HAP-1 (cell line): ENCODE results near the gene SPDYE18.
"Not testable (repeated sequence)": the region's sequence is repeated elsewhere in the genome, so short reads cannot be mapped to it uniquely, and the experiment has no call there.

Experiments
- DNase-seq, 2 experiments: peaks; one replicate each; pipeline ENCODE4 v3.0.0-alpha.2; 2016 to 2020; ENCODE audit warnings: low spot score in 2 of 2
- H3K27me3 ChIP-seq: fragments of 250-450 bp; sonication (Bioruptor Pico); 2 replicates; pipeline ENCODE4 v1.5.1; 2020; ENCODE audit warnings: low read depth, mild to moderate bottlenecking, moderate library complexity
- H3K36me3 ChIP-seq: fragments of 250-450 bp; sonication (Bioruptor Pico); replicated peaks from 2 replicates; pipeline ENCODE4 v1.5.1; 2020; ENCODE audit warnings: mild to moderate bottlenecking
- H3K4me1 ChIP-seq: fragments of 250-450 bp; sonication (Bioruptor Pico); 2 replicates; pipeline ENCODE4 v1.5.1; 2020; ENCODE audit warnings: mild to moderate bottlenecking
- H3K4me3 ChIP-seq: fragments of 250-450 bp; sonication (Bioruptor Pico); 2 replicates; pipeline ENCODE4 v1.5.1; 2020; ENCODE audit warnings: mild to moderate bottlenecking, moderate library complexity
- H3K9me3 ChIP-seq: fragments of 250-450 bp; sonication (Bioruptor Pico); 2 replicates; pipeline ENCODE4 v1.5.1; 2020; ENCODE audit warnings: mild to moderate bottlenecking, moderate library complexity
- in situ Hi-C: fragments of 300-500 bp; cut with MboI; formaldehyde crosslinking; loops from 3 replicates; pipeline ENCODE4 v1.14.3; 2020; ENCODE audit warnings: low sequenced_read_pairs, inconsistent platforms, mixed read lengths

Gene SPDYE18

DNA sequence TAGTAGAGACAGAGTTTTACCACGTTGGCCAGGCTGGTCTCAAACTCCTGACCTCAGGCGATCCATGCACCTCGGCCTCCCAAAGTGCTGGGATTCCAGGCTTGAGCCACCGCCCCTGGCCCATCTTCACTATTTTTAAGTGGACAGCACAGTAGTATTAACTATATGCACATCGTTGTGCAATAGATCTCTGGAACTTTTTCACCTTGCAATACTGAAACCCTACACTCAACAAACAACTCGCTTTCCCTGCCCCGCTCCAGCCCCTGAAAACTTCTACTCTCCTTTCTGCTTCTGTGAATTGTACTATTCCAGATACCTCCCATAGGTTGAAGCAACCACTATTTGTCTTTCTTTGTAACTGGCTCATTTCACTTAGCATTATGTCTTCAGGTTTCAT lies 3.5 kb upstream of the SPDYE18 start:
- H3K9me3 ChIP-seq, in situ Hi-C loops, H3K27me3 ChIP-seq, H3K36me3 ChIP-seq, H3K4me1 ChIP-seq, H3K4me3 ChIP-seq, DNase-seq: not testable (repeated sequence)

DNA sequence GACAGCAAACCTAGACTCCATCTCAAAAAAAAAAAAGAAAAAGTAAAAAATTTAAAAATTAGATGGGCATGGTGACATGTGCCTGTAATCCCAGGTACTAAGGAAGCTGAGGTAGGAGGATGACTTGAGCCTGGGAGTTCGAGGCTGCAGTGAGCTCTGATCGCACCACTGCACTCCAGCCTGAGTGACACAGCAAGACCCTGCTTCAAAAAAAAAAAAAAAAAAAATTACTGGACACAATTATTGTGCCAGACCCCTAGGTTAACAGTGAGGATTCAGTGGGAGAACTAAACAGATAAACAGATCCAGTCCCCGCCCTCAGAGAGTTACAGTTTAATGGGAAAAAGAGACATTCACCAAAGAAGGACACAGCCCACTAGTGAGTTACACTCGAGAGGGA lies 1.4 kb upstream of the SPDYE18 start:
- H3K36me3 ChIP-seq, H3K4me3 ChIP-seq, in situ Hi-C loops, H3K27me3 ChIP-seq, DNase-seq, H3K9me3 ChIP-seq, H3K4me1 ChIP-seq: not testable (repeated sequence)

DNA sequence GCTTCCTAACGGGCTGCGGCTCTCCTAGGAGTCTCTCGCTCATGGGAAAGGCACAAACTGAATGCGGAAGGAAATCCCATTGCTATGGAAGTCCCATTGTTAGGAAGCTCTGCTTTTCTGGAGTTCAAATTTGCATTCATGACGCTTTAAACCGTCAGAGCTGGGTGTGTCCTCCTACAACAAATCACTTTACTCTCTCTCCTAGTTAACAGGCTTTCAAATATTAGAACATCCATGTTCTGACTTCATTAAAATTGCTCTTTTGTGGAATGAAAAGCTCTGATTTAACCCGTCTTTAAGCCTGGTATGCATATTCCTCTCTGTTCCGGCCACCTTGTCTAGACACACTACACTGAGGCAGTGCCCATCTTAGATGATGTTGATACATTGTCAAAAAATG lies 30.1 kb downstream of the SPDYE18 start, which contains the start of gene SPDYE17:
TSS of gene SPDYE17 (minus strand) at position 101 of the 400 bp plus-strand sequence. CDS start 1,791 bp downstream, outside the sequence.
- DNase-seq, in situ Hi-C loops, H3K4me1 ChIP-seq, H3K9me3 ChIP-seq, H3K27me3 ChIP-seq, H3K36me3 ChIP-seq, H3K4me3 ChIP-seq: not testable (repeated sequence)

- H3K4me3 ChIP-seq, in situ Hi-C loops, H3K27me3 ChIP-seq, DNase-seq, H3K36me3 ChIP-seq, H3K9me3 ChIP-seq, H3K4me1 ChIP-seq: not testable (repeated sequence)
These were observed 36.0 kb downstream of the SPDYE18 start for GRCh38 chr7:77026349-77026748.

GRCh38 chr7:77010074-77010680 lies 52.2 kb downstream of the SPDYE18 start:
- DNase-seq, H3K4me3 ChIP-seq, H3K36me3 ChIP-seq, H3K4me1 ChIP-seq, H3K9me3 ChIP-seq, in situ Hi-C loops, H3K27me3 ChIP-seq: not testable (repeated sequence)

DNA sequence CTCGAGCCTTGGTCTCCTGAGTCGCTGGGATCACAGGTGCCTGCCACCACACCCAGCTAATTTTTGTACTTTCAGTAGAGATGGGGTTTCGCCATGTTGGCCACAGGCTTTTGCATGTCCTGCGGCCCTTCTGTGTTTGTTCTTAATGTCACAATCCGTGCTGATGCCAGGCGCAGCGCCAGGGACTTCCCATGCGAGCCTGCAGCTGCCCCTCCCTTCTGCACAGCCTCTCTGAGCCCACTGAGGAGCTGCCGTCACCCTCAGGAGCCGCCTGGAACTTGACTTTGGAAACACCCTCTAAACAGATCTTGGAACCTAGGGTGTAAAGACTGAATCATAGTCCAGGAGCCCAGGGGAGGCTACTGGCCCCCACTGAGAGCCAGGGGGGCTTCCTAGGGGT lies 54.4 kb downstream of the SPDYE18 start:
- H3K4me1 ChIP-seq, DNase-seq, in situ Hi-C loops, H3K9me3 ChIP-seq, H3K36me3 ChIP-seq, H3K4me3 ChIP-seq, H3K27me3 ChIP-seq: not testable (repeated sequence)

DNA sequence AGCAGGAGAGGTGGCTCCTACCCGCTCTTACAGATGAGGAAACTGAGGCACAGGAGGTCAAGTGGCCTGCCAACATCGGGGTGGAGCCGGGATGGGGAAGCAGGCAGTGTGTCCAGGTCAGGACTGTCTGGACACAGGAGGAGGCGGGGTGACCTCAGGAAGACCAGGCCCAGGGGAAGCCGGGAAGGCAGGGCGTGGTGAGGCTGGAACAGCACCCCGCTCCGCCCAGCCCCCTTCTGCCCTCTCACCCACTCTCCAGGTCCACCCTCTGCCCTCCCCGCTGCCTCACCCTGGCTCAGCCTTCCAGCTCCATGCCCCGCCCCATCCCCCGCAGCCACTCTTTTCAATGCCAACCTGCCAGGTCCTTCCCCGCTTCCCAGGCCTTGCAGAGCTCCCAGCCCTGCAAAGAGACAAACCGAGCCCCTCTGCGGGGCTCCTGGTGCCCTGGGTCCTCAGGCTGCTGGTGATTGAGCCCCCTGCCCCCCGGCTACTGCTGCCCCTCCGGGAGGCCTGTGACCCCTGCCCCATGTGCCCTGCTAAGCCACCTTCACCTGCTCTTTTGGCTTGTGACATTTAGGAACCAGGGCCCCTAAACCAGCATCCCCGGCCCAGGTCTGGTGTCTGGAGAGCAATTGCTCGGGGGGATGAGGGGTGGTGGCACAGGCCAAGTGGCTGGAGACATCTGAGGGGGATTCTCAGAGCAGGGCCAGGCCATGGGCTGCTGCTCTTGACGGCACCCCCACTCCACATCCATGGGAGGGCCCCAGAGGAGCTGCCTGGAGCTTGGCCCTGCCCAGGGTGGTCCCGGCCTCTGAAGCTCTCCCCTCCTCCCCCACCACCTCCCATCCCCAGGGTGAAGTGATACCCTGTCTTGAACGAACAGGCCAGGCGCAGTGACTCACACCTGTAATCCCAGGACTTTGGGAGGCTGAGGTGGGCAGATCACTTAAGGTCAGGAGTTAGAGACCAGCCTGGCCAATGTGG lies 55.9 kb downstream of the SPDYE18 start:
- H3K9me3 ChIP-seq, H3K4me3 ChIP-seq, in situ Hi-C loops, H3K27me3 ChIP-seq, H3K36me3 ChIP-seq, DNase-seq, H3K4me1 ChIP-seq: not testable (repeated sequence)

GRCh38 chr7:77005461-77006057 lies 56.8 kb downstream of the SPDYE18 start:
- H3K27me3 ChIP-seq, in situ Hi-C loops: not testable (repeated sequence)

GRCh38 chr7:77004151-77004550 lies 58.2 kb downstream of the SPDYE18 start:
- in situ Hi-C loops, H3K4me3 ChIP-seq, H3K36me3 ChIP-seq, H3K9me3 ChIP-seq, DNase-seq, H3K27me3 ChIP-seq, H3K4me1 ChIP-seq: not testable (repeated sequence)

More at GRCh38 chr7:77005461-77006057, 56.8 kb downstream of the SPDYE18 start:
- H3K4me1 ChIP-seq, DNase-seq, H3K4me3 ChIP-seq, H3K36me3 ChIP-seq, H3K9me3 ChIP-seq: not testable (repeated sequence)

- H3K4me3 ChIP-seq, in situ Hi-C loops, DNase-seq, H3K9me3 ChIP-seq, H3K36me3 ChIP-seq, H3K4me1 ChIP-seq, H3K27me3 ChIP-seq: not testable (repeated sequence)
These were observed 59.1 kb downstream of the SPDYE18 start for GRCh38 chr7:77003241-77003640.

GRCh38 chr7:77002678-77003233 lies 59.6 kb downstream of the SPDYE18 start:
- H3K27me3 ChIP-seq, DNase-seq, H3K4me3 ChIP-seq, in situ Hi-C loops, H3K4me1 ChIP-seq, H3K9me3 ChIP-seq, H3K36me3 ChIP-seq: not testable (repeated sequence)

GRCh38 chr7:77002104-77002503 lies 60.3 kb downstream of the SPDYE18 start:
- H3K9me3 ChIP-seq, DNase-seq, in situ Hi-C loops, H3K4me3 ChIP-seq, H3K4me1 ChIP-seq, H3K27me3 ChIP-seq, H3K36me3 ChIP-seq: not testable (repeated sequence)
